Myocyte (in vitro differentiated cells): ENCODE results near the gene IL2RA. TPM values are rescaled to one million over a fixed set of nuclear protein-coding genes. Genes with fewer than 3 reads are reported as not detected.

Experiments used
- DNase-seq: peaks from one replicate; pipeline ENCODE4 v3.0.0-alpha.2; 2012; ENCODE audit warnings: low read depth
- total RNA-seq: library from RNA; depleted of rRNA; stranded (reverse); fragments of >200 nt; gene quantifications from 2 replicates; pipeline ENCODE4 v1.2.3, GENCODE V29; 2014

Gene IL2RA
- total RNA-seq, 1 donor from 2014 or later, result not detected

- no peak for DNase-seq
These were observed 73.7 kb downstream of the IL2RA start for GRCh38 chr10:5988336-5988920.

GRCh38 chr10:5987747-5988146 lies 74.4 kb downstream of the IL2RA start:
- no peak for DNase-seq

GRCh38 chr10:5985029-5985428 lies 77.1 kb downstream of the IL2RA start:
- DNase-seq, result no peak

- no peak for DNase-seq
These were observed 78.4 kb downstream of the IL2RA start for GRCh38 chr10:5983774-5984173.

GRCh38 chr10:5981529-5981928 lies 80.6 kb downstream of the IL2RA start:
- DNase-seq, result no peak

GRCh38 chr10:5978230-5978489 lies 84.0 kb downstream of the IL2RA start:
- no peak for DNase-seq

GRCh38 chr10:5977471-5978229 lies 84.5 kb downstream of the IL2RA start, which contains the start of gene IL15RA:
TSS of gene IL15RA (minus strand) at chr10:5977543. CDS start at chr10:5977492, 51 bp downstream.
- DNase-seq, result peak; percentile 47

GRCh38 chr10:5976512-5977470 lies 85.4 kb downstream of the IL2RA start:
- DNase-seq, result peak; percentile 31

- peak; percentile 17 for DNase-seq
These were observed 86.3 kb downstream of the IL2RA start for GRCh38 chr10:5975641-5976473.

- no peak for DNase-seq
These were observed 89.1 kb downstream of the IL2RA start for GRCh38 chr10:5973069-5973468.

- no peak for DNase-seq
These were observed 90.3 kb downstream of the IL2RA start for GRCh38 chr10:5971886-5972285.

GRCh38 chr10:5971315-5971832 lies 90.8 kb downstream of the IL2RA start:
- no peak for DNase-seq

GRCh38 chr10:5970527-5970926 lies 91.6 kb downstream of the IL2RA start:
- no peak for DNase-seq

GRCh38 chr10:5970066-5970465 lies 92.1 kb downstream of the IL2RA start:
- no peak for DNase-seq

GRCh38 chr10:5968681-5969453 lies 93.3 kb downstream of the IL2RA start:
- DNase-seq, result no peak

GRCh38 chr10:5968037-5968680 lies 94.0 kb downstream of the IL2RA start:
- no peak for DNase-seq

- no peak for DNase-seq
These were observed 96.9 kb downstream of the IL2RA start for GRCh38 chr10:5965266-5965665.

GRCh38 chr10:5964736-5965135 lies 97.4 kb downstream of the IL2RA start:
- no peak for DNase-seq

- no peak for DNase-seq
These were observed 98.6 kb downstream of the IL2RA start for GRCh38 chr10:5963591-5963990.

GRCh38 chr10:5963071-5963470 lies 99.1 kb downstream of the IL2RA start:
- DNase-seq, result no peak
